NCI-H774 (cell line): ENCODE measurements around the gene SFXN3.

Experiments used
- DNase-seq: peaks from one replicate; lab custom pipeline; 2025; lab: John Stamatoyannopoulos, UW

Gene SFXN3, protein sequence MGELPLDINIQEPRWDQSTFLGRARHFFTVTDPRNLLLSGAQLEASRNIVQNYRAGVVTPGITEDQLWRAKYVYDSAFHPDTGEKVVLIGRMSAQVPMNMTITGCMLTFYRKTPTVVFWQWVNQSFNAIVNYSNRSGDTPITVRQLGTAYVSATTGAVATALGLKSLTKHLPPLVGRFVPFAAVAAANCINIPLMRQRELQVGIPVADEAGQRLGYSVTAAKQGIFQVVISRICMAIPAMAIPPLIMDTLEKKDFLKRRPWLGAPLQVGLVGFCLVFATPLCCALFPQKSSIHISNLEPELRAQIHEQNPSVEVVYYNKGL

DNA sequence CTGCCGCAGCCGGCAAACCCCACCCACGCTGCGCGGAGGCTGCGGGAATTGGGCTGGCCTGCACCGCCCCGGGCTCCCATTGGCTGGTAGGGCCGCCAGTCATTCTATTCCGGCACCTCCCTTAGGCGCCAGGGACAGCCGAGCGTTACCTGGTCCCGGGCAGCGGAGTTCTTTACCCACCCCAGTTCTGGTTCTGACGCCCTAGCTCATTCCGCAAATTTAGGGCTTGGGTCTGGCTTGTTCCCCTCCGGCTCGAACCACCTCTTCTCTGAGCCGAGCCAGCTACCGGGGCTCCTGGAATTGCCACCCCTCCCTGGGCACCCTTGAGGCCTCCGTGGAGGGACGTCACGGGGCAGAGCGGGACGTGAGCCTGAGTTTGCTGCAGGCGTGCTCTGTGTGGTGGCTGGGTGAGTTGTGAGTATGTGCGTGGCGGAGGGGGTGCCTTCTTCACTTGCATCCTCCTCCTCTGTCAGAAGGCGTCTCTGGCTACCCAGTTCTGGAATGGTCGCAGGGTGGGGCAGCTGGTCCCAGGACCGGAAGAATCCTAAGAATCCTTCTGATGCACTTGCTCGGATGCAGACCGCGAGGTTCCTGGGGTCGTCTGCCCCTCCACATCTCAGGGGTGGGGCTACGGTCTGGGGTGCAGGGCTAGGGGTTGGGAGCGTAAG is at the start of gene SFXN3, which contains the start of gene PDZD7:
Gene SFXN3, plus strand, starts transcription at position 107 of the 668 bp plus-strand sequence. CDS start 3,461 bp downstream, outside the sequence.
Gene PDZD7, minus strand, starts transcription at position 2 of the 668 bp plus-strand sequence. CDS start 910 bp downstream, outside the sequence.
- peak; percentile 62 for DNase-seq

DNA sequence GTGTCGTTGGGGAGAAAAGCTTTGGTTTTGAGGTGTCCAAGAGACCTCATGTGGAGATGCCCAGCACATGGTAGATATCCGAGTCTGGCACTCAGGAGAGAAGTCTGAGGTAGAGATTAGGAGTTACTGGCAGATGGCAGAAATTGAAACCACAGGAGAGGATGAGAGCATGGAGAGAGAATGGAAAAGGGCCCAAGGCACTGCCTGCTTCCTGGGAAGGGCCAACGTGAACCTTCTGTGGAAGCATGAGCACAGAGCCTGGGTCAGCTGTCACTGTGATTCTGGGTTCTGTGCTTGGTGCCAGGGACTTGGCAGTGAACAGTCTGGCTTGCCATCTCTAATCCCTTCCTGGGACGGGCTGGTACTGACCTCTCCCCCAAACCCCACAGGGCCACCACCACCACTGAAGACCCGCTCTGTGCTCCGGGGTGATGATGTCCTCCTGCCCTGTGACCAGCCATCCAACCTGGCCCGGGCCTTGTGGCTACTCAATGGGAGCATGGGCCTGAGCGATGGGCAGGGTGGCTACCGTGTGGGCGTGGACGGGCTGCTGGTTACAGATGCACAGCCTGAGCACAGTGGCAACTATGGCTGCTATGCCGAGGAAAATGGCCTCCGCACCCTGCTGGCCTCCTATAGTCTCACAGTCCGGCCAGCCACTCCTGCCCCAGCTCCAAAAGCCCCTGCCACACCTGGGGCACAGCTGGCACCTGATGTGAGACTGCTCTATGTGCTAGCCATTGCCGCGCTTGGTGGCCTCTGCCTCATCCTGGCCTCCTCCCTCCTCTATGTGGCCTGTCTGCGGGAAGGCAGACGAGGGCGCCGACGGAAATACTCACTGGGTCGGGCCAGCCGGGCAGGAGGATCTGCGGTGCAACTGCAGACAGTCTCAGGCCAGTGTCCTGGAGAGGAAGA is 47.9 kb upstream of the SFXN3 start:
- DNase-seq: no peak

DNA sequence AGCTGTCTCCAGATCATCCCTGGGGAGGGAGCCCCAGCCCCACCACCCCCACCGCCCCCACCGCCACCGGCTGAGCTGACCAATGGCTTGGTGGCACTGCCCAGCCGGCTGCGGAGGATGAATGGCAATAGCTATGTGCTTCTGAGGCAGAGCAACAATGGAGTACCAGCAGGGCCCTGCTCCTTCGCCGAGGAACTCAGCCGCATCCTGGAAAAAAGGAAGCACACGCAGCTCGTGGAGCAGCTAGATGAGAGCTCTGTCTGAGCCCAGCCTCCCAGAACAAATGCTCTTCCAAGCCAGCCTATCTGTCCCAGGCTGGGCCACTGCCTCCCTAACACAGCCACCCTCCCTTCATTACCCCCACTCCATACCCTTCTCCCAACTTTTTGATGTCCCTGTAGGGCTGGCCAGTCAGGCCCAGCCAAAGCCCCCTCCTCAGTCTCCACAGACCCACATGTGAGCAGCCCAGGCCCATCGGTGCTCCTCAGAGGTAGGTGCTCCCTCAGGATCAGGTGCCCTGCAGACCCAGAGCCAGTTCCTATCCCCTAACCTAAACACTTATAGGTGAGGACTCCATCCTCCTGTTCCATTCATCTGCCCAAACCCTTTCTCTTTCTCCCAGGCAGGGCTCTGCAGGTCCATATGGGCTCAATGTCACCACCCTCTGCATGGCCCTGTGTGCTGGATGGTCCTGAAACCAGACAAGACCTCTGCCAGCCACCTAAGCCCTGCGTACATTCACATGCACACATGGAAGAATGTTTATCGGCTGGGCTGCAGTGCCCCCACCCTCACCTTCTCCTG is 47.0 kb upstream of the SFXN3 start:
- DNase-seq: no peak

DNA sequence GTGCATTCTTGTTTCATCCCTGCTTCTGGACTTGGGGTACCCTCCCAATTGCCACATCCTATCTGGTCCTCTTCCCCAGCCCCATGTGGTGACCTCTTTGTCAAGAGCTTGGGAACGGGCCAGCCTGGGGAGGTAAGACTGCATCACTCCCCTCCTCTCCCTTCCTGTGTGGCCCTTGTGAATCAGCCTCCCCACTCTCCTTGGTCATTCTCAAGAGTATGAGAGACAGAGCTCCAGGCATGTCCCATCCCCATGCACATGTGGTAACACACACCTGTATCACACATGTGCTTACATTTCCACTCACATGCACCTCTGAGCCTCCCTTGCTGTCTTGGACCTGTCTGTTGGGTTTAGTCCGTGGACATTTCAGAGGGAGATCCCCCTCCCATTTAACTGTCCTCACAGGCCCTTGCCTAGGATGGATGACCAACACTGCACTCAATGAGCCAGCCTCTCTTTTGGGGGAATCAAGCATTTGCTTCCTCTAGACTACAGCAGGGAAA is 46.3 kb upstream of the SFXN3 start:
- no peak for DNase-seq

DNA sequence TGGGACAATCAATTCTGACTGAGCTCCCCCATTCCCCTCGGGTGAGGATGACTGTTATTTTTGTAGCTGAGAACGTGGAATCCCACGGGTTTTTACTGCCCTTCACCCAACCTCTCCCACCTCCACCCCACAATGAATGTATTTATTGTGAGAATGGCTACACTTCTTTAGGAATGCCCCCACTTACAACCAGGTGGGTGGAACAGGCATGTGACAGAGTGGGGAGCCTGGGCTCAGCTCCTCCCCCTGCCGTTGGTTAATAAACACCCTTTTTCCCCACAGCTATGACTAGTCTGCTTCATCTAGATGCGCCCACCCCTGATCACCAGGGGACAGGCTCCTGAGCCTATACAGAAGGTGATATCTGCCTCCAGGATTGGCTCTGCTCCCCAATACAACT is 45.7 kb upstream of the SFXN3 start:
- DNase-seq: no peak

DNA sequence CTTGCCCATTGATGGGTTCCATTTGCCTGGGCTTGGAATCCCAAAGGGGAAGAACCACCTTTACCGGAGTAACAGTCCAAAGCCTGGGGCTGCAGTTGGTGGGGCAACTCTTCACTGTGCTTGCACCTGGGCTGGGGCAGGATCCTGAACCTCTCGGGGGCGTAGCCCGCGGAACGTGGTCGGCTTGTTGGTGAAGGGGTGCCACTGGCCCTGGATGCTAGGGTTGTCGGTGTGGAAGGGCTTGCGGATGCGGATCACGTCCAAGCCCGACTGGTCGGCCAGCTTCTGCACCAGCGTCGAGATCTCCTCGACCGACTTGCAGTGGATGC is 44.4 kb upstream of the SFXN3 start:
- no peak for DNase-seq

DNA sequence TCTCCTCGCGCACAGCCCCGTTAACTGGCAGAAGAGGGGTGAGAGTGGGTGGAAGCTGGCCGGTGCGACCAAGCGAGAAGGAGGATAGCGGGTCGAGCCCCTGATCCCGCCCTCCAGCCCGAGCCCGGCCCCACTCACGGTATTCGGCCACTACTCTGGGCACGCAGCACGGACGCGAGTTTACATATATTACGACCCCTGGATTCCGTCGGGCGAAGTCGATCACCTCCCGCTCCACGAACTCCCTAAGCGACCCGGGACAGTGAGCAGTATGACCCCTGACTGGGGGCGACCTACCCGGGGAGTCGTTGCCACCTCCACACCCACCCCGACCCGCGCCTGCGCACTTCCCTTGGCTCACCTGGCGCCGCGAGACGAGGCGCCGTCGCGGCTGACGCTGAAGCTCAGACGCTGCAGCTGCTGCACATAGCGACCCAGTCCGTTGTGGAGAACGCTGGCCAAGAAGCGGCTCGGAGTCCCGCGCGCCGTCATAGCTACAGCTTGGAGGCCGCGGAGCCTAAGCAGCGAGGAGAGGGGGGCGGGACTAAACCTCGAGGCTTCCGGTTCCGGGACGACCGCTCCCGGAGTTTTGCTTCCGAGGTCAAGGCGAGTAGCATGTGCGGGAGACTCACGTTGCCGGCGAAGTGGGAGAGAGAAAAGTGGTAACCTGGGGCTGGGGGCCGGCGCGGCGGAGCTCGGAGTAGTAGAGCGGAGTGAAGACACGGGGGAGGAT is 43.9 kb upstream of the SFXN3 start, which contains the start of the genes MRPL43 and TWNK:
Gene MRPL43, minus strand, starts transcription at position 546 of the 733 bp plus-strand sequence. Its CDS starts 54 bp downstream, at position 492.
Gene TWNK, plus strand, starts transcription at position 592 of the 733 bp plus-strand sequence. CDS start 668 bp downstream, outside the sequence.
- DNase-seq: peak; percentile 37

DNA sequence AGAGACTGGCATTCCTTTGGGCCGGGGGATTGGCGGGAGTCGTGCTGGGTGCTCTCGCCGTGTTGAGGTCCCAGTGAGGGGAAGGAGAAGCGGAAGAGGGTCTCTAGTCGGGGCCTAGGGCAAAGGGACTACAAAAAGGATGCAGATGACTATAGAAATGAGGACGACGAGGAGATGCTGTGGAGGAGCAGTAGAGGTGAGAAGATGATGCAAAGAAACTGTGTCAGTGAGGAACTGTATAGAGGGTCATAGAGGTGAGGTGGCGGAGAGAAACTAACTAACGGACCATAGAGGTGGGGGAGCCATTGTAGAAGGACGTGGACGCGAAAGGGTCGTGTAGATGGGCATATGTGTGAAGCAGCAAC is 43.4 kb upstream of the SFXN3 start:
- no peak for DNase-seq

DNA sequence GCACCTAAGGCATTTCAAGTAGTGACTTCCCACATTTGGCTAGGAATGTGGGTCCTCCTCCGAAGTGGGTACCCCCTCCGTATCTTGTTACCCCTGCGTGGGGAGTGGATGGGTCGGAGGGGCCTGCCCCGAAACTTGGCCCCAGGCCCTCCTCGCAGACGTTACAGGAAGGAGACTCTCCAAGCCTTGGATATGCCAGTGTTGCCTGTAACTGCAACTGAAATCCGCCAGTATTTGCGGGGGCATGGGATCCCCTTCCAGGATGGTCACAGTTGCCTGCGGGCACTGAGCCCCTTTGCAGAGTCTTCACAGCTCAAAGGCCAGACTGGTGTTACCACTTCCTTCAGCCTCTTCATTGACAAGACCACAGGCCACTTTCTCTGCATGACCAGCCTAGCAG is 42.9 kb upstream of the SFXN3 start:
- no peak for DNase-seq

DNA sequence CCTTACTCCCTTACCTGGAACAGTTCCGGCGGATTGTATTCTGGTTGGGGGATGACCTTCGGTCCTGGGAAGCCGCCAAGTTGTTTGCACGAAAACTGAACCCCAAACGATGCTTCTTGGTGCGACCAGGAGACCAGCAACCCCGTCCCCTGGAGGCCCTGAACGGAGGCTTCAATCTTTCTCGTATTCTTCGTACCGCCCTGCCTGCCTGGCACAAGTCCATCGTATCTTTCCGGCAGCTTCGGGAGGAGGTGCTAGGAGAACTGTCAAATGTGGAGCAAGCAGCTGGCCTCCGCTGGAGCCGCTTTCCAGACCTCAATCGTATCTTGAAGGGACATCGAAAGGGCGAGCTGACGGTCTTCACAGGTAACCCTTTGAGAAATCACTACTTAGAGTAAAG is 41.9 kb upstream of the SFXN3 start:
- no peak for DNase-seq

DNA sequence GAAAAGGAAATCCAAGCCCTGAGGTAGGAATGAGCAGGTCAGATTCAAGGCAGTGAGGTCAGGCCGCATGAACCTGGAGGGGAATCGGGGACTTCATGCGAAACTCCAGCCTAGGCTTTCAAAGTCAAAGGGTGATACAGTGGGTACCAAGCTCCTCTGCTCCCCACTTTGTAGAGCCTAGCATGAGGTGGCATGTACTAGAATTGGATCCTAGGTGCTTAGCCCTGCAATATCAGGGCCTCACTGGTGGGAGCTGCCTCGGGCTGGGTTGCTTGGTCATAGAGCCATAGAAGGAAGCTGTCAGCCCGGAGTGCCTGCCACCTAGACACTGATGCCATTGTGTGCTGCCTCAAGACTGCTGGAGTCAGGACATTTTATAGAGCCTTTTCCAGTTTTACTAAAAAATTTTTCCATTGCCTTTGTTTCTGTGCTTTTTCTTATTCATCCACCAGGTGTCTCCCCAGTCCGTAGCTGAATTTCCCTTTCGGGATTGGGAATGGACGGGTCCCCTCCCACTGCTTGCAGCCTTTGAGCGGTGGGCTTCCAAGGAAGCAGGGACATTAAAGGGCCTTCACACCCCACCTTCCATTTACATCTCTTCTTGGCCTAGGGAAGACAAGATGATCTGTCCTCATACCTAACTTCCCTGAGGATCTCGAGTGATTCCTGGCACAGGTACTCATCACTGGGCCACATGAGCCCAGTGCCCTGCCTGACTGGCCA is 36.9 kb upstream of the SFXN3 start:
- no peak for DNase-seq

DNA sequence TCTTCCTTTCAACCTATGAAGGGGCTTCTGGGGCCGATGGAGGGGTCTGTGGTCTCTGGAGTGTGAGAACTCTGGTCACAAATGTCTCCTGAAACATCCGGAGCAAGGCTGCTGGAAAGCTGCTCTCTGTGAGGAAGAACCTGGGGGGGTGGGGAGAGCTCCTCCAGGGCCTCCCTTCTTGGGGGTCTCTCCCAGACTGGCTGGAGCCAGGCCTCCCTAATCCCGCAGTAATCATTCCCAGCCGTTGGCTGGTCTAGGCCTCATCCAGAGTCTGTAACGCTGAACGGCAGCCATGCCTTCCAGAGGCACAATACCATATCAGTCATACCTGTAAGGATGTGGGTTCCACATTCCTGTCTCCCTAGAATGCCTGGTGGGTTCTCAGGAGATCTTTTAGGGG is 35.9 kb upstream of the SFXN3 start:
- DNase-seq: no peak

DNA sequence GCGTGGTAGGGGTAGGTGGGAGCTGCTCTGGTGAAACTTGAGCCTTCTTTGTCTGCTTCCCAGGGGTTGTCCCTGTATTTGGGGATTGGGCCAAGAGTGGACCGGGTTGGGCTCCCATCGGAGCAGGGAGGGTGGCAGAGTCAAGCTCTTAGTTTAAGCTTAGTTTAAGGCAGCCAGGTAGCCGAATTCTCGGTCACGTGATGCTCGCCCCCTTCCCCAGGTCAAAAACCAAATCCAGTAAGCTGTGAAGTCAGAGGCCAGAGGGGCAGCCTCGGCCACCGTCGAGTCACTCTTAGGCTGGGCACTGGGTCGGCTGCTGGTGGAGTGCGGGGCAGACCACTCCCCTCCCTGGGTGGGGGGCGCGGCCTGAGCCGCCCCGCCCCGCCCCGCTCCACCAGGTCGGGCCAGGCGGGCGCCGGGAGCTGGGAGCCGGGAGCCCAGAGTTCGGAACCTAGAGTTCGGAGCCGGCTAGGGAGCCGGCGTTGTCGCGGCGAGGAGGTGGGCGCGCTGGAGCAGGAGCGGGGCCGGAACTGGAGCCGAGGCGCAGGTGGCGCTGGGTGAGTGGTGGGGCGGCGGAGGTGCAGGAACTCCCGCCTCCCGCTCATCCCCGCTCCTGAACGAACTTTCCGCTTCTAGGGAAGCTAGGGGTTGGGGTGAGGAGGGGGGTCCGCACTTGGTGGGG is 34.2 kb upstream of the SFXN3 start:
- peak; percentile 4 for DNase-seq

DNA sequence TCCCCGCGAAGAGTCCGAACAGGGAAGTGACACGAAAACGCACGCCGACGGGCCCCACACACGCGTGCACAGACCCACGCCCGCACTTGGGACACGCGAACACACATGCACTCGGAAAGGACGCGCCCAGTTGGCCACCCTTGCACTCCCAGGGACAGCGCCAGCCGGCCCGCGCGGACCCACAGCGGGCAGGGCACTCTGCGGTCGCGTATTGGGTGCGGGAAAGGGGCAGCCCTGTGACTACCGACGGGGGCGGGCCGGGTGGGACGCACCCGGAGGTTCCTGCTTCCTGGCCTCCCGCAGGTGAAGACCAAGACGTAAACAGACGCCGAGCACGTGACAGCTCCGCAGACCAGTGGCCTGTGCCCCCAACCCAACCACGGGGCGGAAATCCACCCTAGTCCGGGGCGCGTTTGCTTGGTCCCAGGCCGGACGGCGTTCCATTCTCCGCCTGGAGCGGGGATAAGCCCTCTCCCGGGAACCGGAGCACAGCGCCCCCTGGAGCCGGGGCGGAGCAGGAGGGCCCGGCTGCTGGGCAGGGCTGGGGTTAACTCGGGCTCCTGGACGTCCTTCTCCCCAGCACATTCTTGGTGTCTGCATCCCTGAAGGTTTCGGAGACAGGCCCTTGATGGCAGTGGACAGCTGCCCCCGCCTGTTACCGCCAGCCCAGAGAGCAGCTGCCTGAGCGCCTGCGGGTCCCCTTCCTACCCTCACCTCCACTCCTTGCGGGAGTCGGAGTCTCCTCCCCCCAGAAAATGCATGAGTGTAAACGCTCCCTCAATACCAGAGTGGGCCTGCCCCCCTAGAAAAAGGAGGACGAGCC is 33.5 kb upstream of the SFXN3 start:
- peak; percentile 23 for DNase-seq

DNA sequence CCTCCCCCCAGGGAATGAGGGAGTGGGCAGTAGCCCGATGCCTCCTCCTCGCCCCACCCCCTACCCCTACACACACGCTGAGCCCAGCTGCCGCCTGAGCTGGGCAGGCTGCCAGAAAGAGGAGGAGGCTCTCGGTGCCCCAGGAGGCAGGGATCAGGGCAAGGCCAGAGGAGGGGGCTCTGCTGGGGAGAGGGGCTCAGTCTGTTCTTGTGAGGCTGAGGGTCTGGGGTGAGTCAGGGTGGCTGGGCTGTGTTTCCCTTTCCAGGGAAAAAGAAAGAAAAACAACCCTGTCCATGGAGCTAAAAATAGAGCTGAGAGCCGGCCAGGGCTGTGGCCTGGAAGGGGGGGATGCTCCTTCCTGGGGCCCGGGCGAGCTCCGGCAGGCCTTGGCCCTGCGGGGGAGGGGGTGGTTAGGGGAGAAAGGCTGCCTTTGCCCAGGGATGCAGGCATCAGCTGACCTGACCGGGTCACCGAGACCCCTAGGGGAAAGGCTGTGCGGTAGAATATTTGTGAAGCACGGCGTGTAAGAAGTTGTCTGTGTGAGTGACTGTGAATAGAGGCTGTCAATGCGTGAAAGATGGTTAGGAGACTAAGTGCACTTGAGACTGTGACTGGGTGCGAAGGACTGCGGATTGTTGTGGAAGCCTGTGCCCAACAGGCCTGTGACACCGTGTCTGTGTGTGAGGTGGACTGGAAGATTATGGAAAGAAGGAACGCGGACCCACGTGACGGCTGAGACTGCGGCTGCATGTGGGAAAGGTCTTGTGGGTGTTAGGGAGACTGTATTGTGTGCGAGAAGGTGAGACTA is 32.6 kb upstream of the SFXN3 start:
- DNase-seq: peak; percentile 52

DNA sequence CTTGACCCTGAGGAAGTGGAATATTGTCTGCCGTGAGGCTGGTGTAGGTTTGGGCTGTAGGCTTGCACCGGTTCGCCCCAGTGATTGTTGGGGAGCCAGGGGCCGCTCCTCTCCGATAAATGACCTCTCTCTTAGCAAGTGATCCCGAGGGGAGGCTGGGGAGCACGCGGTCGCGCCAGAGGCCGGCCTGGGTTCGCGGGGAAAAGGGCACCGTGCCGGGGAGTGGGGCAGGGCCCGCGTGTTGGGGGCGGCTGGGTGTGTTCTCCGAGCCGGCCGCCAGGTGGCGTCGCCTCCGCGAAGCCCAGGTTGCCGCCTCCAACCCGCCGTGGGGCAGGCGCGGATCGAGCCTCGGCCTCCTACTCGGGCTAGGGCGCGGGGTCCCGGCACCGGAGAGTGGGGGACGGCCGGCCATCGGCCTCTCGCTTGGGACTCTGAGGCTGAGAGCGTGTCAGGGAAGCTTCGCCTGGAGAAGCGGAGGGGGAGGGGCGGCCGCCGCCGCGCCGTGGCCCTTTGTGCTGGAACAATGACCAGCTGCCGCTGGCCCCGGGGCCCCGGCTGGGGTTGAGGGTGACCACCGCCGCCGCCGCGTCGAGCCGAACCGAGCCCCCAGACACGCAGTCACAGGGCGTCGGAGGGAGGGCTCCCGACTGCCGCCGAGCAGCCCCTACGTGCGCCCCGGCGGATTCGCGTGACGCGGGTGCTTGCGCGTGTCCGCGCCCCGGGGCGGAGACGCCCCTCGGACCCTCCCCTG is 31.9 kb upstream of the SFXN3 start:
- peak; percentile 12 for DNase-seq

DNA sequence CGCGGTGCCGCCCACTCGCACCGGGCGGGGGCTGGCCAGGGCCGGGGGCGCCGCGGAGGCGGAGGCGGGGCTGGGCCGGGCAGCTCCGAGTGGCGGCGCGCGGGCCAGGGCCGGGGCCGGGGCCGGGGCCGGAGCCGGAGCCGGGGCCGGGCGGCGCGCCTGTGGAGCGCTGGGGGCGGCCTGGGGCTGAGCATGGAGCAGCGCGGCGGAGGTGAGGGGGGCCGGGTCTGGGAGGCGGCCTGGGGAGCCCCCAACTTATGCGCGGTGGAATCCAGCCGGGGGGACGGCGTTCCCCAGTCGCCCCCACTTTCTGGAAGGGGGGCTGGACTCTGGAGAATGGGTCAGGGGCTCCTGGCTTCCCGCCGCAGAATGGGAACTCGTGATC is 31.3 kb upstream of the SFXN3 start, which contains the start of gene LZTS2:
Gene LZTS2, plus strand, starts transcription at position 67 of the 385 bp plus-strand sequence. CDS start 2,731 bp downstream, outside the sequence.
- no peak for DNase-seq
